Right lobe of liver (tissue), 6 donors: ENCODE data around the gene DMRTC2. TPM values are rescaled to one million over a fixed set of nuclear protein-coding genes. Genes with fewer than 3 reads are reported as not detected.

Experiments used
- ATAC-seq, 4 donors: fragments of 200-7000 bp; cut with Tn5 transposase; one replicate each; pipeline ENCODE4 v1.9.1; 2020; ENCODE audit warnings: mild to moderate bottlenecking in 4 of 4, moderate library complexity in 4 of 4
- DNase-seq, 3 donors: peaks; one replicate each; pipeline ENCODE4 v3.0.0-alpha.2; 2020
- H3K27ac ChIP-seq, 3 donors: fragments of 200-600 bp; one replicate each; pipeline ENCODE4 v1.8.0; 2022
- H3K27me3 ChIP-seq, 2 donors: fragments of 200-600 bp; one replicate each; pipeline ENCODE4 v1.8.0; 2022
- H3K36me3 ChIP-seq, 4 donors: fragments of 200-600 bp; sonication (generic) in 1 of 4; one replicate each; pipeline versions ENCODE4 v1.5.1 to v1.8.0; 2017 to 2022; ENCODE audit warnings: control low read depth in 1 of 4
- H3K4me1 ChIP-seq, 4 donors: fragments of 200-600 bp; sonication (generic) in 1 of 4; one replicate each; pipeline versions ENCODE4 v1.5.1 to v1.8.0; 2017 to 2022; ENCODE audit warnings: control low read depth in 1 of 4
- H3K4me3 ChIP-seq, 3 donors: fragments of 200-600 bp; one replicate each; pipeline ENCODE4 v1.8.0; 2022
- H3K9me3 ChIP-seq, 4 donors: fragments of 200-600 bp; sonication (generic) in 1 of 4; one replicate each; pipeline versions ENCODE4 v1.5.1 to v1.8.0; 2017 to 2022; ENCODE audit warnings: control low read depth in 1 of 4
- CTCF ChIP-seq, 4 donors: fragments of 200-600 bp in 3 of 4; fragments of 450-650 bp in 1 of 4; IDR thresholded peaks; one replicate each; pipeline versions ENCODE4 v1.5.1 to v1.8.0; 2016 to 2022; ENCODE audit warnings: antibody characterized with exemption in 4 of 4, mild to moderate bottlenecking in 2 of 4
- POLR2A ChIP-seq: fragments of 450-650 bp; IDR thresholded peaks from one replicate; pipeline ENCODE4 v1.6.1; 2017; ENCODE audit warnings: antibody characterized with exemption, mild to moderate bottlenecking
- WGBS: methylation state at CpG from one replicate; pipeline ENCODE4 v1.1.6; 2018; ENCODE audit warnings: low coverage, low lambda C conversion rate; ENCODE audit not compliant: insufficient coverage; ENCODE audit errors: missing lambda C conversion rate; 5-methylcytosine and 5-hydroxymethylcytosine counted together
- intact Hi-C, 2 donors: fragments of 100-400 bp; cut with DNase I; formaldehyde crosslinking; loops; one replicate each; pipeline versions ENCODE4 v1.11.2 to v1.14.1; 2022
- total RNA-seq, 6 experiments: library from RNA; depleted of rRNA in 2 of 6; stranded (reverse); fragments of >200 nt in 2 of 6; fragmentation: NEBNext Ultra II Directional in 3 of 6; extraction: Animal tissue kit (Norgen Biotek cat#: 25700) in 3 of 6; gene quantifications; one replicate each; pipeline versions ENCODE4 v1.1.0 to v1.2.4, GENCODE V29; 2016 to 2023
- donor health status: DM: no; HTN: yes; CAD: no.
- donor health status: DM: no; HTN: no; CAD: no.
- donor health status: DM: no; HTN: no; CAD: no.
- donor health status: DM: no; HTN: yes; CAD: no.
- donor health status: DM: no; HTN: yes; CAD: no.

Gene DMRTC2
- total RNA-seq, 6 experiments from 2014 or later: not detected

- H3K4me3 ChIP-seq: no peak overlapping the region
- peak in 3 of 4 donors; percentile 33 to 61 (median 50) for ATAC-seq
- no peaks in the 10 kb centered on the region for H3K4me1 ChIP-seq
- no peaks in the 10 kb centered on the region for H3K9me3 ChIP-seq
- whole genome bisulfite sequencing: 21% methylated on average over 2 of the region's 2 CpGs
- DNase-seq: peak in 1 of 3 donors; percentile 29
- H3K27ac ChIP-seq: peak overlapping the region in 1 of 3 donors; percentile 18
- intact Hi-C loops: no loop called here
- TF ChIP-seq CTCF (IDR thresholded peaks at IDR 0.05) (no peak), POLR2A (no peak)
- H3K27me3 ChIP-seq: no peaks in the 10 kb centered on the region
- no peaks in the 10 kb centered on the region for H3K36me3 ChIP-seq
Observed at GRCh38 chr19:41801792-41802211, 43.0 kb upstream of the DMRTC2 start.

GRCh38 chr19:41802770-41803169 lies 42.1 kb upstream of the DMRTC2 start:
- intact Hi-C loops: no loop called here
- no peak for ATAC-seq
- no peak overlapping the region for H3K27ac ChIP-seq
- no peaks in the 10 kb centered on the region for H3K36me3 ChIP-seq
- H3K4me3 ChIP-seq: no peak overlapping the region
- H3K9me3 ChIP-seq: no peaks in the 10 kb centered on the region
- no peaks in the 10 kb centered on the region for H3K27me3 ChIP-seq
- DNase-seq: peak in 1 of 3 donors; percentile 33
- WGBS: 35% methylated on average over 2 of the region's 2 CpGs
- TF ChIP-seq POLR2A (no peak), CTCF (IDR thresholded peaks at IDR 0.05) (no peak)
- no peaks in the 10 kb centered on the region for H3K4me1 ChIP-seq

GRCh38 chr19:41804336-41804735 lies 40.5 kb upstream of the DMRTC2 start:
- no peaks in the 10 kb centered on the region for H3K4me1 ChIP-seq
- no peaks in the 10 kb centered on the region for H3K36me3 ChIP-seq
- intact Hi-C loops: no loop called here
- no peak overlapping the region for H3K4me3 ChIP-seq
- no peaks in the 10 kb centered on the region for H3K9me3 ChIP-seq
- DNase-seq (no peak), ATAC-seq (no peak)
- TF ChIP-seq POLR2A (no peak), CTCF (IDR thresholded peaks at IDR 0.05) (no peak)
- H3K27me3 ChIP-seq: no peaks in the 10 kb centered on the region
- H3K27ac ChIP-seq: no peak overlapping the region
- 29% methylated on average over 2 of the region's 3 CpGs for WGBS

- no peaks in the 10 kb centered on the region for H3K9me3 ChIP-seq
- no peak overlapping the region for H3K4me3 ChIP-seq
- 83% methylated on average over 1 of the region's 3 CpGs for WGBS
- no peaks in the 10 kb centered on the region for H3K27me3 ChIP-seq
- DNase-seq: peak in 1 of 3 donors; percentile 41
- no peaks in the 10 kb centered on the region for H3K4me1 ChIP-seq
- intact Hi-C loops: no loop called here
- no peak overlapping the region for H3K27ac ChIP-seq
- no peaks in the 10 kb centered on the region for H3K36me3 ChIP-seq
- TF ChIP-seq POLR2A: no peak
- no peak for TF ChIP-seq CTCF (IDR thresholded peaks at IDR 0.05)
- ATAC-seq: no peak
Observed at GRCh38 chr19:41807176-41807575, 37.7 kb upstream of the DMRTC2 start.
